Astrocyte (in vitro differentiated cells and primary cell): ENCODE measurements around the gene SUPT3H. TPM values are rescaled to one million over a fixed set of nuclear protein-coding genes. Genes with fewer than 3 reads are reported as not detected.

Source experiments
- DNase-seq: peaks from one replicate; pipeline ENCODE4 v3.0.0-alpha.2; 2010; ENCODE audit warnings: low read depth
- FAIRE-seq: peaks from 2 replicates; lab custom pipeline; 2011; peaks lifted over from hg19 to GRCh38; lab: Jason Lieb, UNC
- H2AFZ ChIP-seq: 2 replicates; pipeline ENCODE4 v1.6.0; 2012; ENCODE audit warnings: low read depth, low read length, inconsistent platforms
- H3K27ac ChIP-seq: 2 replicates; pipeline ENCODE4 v1.5.1; 2011; ENCODE audit warnings: low read depth, low read length, inconsistent platforms
- H3K27me3 ChIP-seq: 2 replicates; pipeline ENCODE4 v1.6.0; 2011; ENCODE audit warnings: low read length, inconsistent platforms; ENCODE audit not compliant: insufficient read depth
- H3K36me3 ChIP-seq: 2 replicates; pipeline ENCODE4 v1.5.1; 2011; ENCODE audit warnings: low read length, inconsistent platforms; ENCODE audit not compliant: insufficient read depth
- H3K4me1 ChIP-seq: 2 replicates; pipeline ENCODE4 v1.5.1; 2011; ENCODE audit warnings: low read length, inconsistent platforms; ENCODE audit not compliant: insufficient read depth
- H3K4me2 ChIP-seq: 2 replicates; pipeline ENCODE4 v1.6.0; 2012; ENCODE audit warnings: low read length, inconsistent platforms
- H3K4me3 ChIP-seq: 2 replicates; pipeline ENCODE4 v1.5.1; 2011; ENCODE audit warnings: low read depth, mild to moderate bottlenecking, low read length, inconsistent platforms; ENCODE audit not compliant: insufficient read depth
- H3K79me2 ChIP-seq: 2 replicates; pipeline ENCODE4 v1.6.0; 2012; ENCODE audit warnings: mild to moderate bottlenecking, low read length, inconsistent platforms; ENCODE audit not compliant: insufficient read depth
- H3K9ac ChIP-seq: 2 replicates; pipeline ENCODE4 v1.6.0; 2012; ENCODE audit warnings: mild to moderate bottlenecking, low read length, inconsistent platforms
- H3K9me3 ChIP-seq: 2 replicates; pipeline ENCODE4 v1.5.1; 2012; ENCODE audit warnings: low read depth, mild to moderate bottlenecking, low read length, inconsistent platforms; ENCODE audit not compliant: insufficient read depth
- H4K20me1 ChIP-seq: 2 replicates; pipeline ENCODE4 v1.6.0; 2012; ENCODE audit warnings: low read length, inconsistent platforms; ENCODE audit not compliant: insufficient read depth
- H3K27ac Mint-ChIP-seq: one replicate; pipeline ENCODE4 v1.8.0; 2021; ENCODE audit warnings: mild to moderate bottlenecking, mixed read lengths; ENCODE audit not compliant: unreplicated experiment
- H3K27me3 Mint-ChIP-seq: one replicate; pipeline ENCODE4 v1.8.0; 2021; ENCODE audit warnings: low read depth, mixed read lengths; ENCODE audit not compliant: unreplicated experiment
- H3K36me3 Mint-ChIP-seq: one replicate; pipeline ENCODE4 v1.8.0; 2021; ENCODE audit warnings: low read depth, mixed read lengths; ENCODE audit not compliant: unreplicated experiment
- H3K4me1 Mint-ChIP-seq: one replicate; pipeline ENCODE4 v1.8.0; 2021; ENCODE audit warnings: low read depth, mixed read lengths; ENCODE audit not compliant: unreplicated experiment
- H3K4me3 Mint-ChIP-seq: one replicate; pipeline ENCODE4 v1.8.0; 2021; ENCODE audit warnings: mild to moderate bottlenecking, moderate library complexity, mixed read lengths; ENCODE audit not compliant: unreplicated experiment
- H3K9me3 Mint-ChIP-seq: one replicate; pipeline ENCODE4 v1.8.0; 2021; ENCODE audit warnings: mild to moderate bottlenecking, mixed read lengths; ENCODE audit not compliant: unreplicated experiment
- EZH2 ChIP-seq: IDR thresholded peaks from 2 replicates; pipeline ENCODE4 v1.6.1; 2012; ENCODE audit warnings: mild to moderate bottlenecking, low read length, inconsistent platforms; ENCODE audit not compliant: insufficient read depth
- total RNA-seq: library from RNA; stranded (reverse); gene quantifications from 2 replicates; pipeline ENCODE4 v1.2.1, GENCODE V29; 2021
- TF ChIP-seq, protein P1 (sequence below): IDR thresholded peaks from 2 replicates; pipeline ENCODE4 v1.5.1; 2011; ENCODE audit warnings: low read depth, mild to moderate bottlenecking, inconsistent platforms, low read length, moderate library complexity; ENCODE audit not compliant: insufficient read depth

The SUPT3H gene
- total RNA-seq, 1 donor from 2014 or later, result 12.4 TPM

DNA sequence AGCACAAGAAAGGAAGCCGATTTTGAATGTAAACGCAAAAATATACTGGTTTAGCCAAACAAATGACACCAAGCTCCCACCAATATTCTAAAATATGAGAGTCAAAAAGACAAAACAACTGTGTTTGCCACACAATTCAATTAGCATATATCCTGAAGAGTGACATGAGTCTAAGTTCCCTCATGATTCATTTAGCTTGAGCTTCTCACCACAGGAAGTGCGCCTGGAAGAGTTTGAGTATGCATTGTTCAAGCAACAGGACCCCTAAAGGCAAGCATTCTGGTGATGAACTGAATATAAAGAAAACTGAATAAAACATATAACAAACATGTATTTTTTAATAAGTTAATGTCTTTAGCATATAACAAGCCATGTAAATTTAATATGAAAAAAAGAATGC is 164.8 kb downstream of the SUPT3H start:
- Mint-ChIP-seq H3K36me3 (peaks cover 8% of the 10 kb centered on the region), H3K4me3 (no peak overlapping the region)
- H3K4me2 ChIP-seq, result no peak overlapping the region

DNA sequence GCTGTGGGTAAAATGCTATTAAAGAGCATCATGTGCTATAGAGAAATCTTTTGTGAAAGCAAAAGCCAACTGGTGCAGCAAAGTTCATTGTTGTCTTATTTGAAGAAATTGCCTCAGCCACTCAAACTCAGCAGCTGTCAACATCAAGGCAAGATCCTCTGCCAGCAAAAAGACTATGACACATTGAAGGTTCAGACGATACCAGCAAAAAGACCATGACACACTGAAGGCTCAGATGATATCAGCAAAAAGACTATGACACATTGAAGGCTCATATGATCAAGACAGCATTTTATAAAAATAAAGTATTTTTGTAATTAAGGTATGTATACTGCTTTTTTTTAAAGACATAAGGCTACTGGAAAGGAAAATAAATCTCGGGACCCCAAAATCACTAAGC is 168.0 kb downstream of the SUPT3H start:
- FAIRE-seq (no peak), DNase-seq (no peak)
- no peak overlapping the region for H2AFZ ChIP-seq
- no peak overlapping the region for H3K4me2 ChIP-seq
- H3K9me3 ChIP-seq, result peaks cover 5% of the 10 kb centered on the region
- H3K27ac ChIP-seq, result no peak overlapping the region
- H3K4me1 ChIP-seq, result peaks cover 4% of the 10 kb centered on the region
- Mint-ChIP-seq H3K27ac (peak overlapping the region; percentile 4), H3K27me3 (no peaks in the 10 kb centered on the region), H3K4me1 (peaks cover 10% of the 10 kb centered on the region), H3K9me3 (peaks cover 16% of the 10 kb centered on the region), H3K36me3 (peaks cover 5% of the 10 kb centered on the region), H3K4me3 (no peak overlapping the region)
- H3K79me2 ChIP-seq, result no peaks in the 10 kb centered on the region
- no peaks in the 10 kb centered on the region for H3K36me3 ChIP-seq
- H4K20me1 ChIP-seq, result no peaks in the 10 kb centered on the region
- no peak overlapping the region for H3K9ac ChIP-seq
- no peaks in the 10 kb centered on the region for H3K27me3 ChIP-seq
- no peak for TF ChIP-seq EZH2
- TF ChIP-seq, protein P1, sequence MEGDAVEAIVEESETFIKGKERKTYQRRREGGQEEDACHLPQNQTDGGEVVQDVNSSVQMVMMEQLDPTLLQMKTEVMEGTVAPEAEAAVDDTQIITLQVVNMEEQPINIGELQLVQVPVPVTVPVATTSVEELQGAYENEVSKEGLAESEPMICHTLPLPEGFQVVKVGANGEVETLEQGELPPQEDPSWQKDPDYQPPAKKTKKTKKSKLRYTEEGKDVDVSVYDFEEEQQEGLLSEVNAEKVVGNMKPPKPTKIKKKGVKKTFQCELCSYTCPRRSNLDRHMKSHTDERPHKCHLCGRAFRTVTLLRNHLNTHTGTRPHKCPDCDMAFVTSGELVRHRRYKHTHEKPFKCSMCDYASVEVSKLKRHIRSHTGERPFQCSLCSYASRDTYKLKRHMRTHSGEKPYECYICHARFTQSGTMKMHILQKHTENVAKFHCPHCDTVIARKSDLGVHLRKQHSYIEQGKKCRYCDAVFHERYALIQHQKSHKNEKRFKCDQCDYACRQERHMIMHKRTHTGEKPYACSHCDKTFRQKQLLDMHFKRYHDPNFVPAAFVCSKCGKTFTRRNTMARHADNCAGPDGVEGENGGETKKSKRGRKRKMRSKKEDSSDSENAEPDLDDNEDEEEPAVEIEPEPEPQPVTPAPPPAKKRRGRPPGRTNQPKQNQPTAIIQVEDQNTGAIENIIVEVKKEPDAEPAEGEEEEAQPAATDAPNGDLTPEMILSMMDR, result no peak
- no peak overlapping the region for H3K4me3 ChIP-seq

More for the DNA sequence above, 164.8 kb downstream of the SUPT3H start:
- H3K27ac Mint-ChIP-seq, result no peak overlapping the region
- H3K27me3 Mint-ChIP-seq, result no peaks in the 10 kb centered on the region
- no peaks in the 10 kb centered on the region for H3K27me3 ChIP-seq
- H4K20me1 ChIP-seq, result no peaks in the 10 kb centered on the region
- H3K9me3 ChIP-seq, result peaks cover 5% of the 10 kb centered on the region
- peaks cover 6% of the 10 kb centered on the region for H3K4me1 Mint-ChIP-seq
- peaks cover 16% of the 10 kb centered on the region for H3K9me3 Mint-ChIP-seq
- no peaks in the 10 kb centered on the region for H3K36me3 ChIP-seq
- H3K4me1 ChIP-seq, result peaks cover 4% of the 10 kb centered on the region
- no peak for TF ChIP-seq EZH2
- TF ChIP-seq, protein P1, result no peak
- no peak overlapping the region for H3K4me3 ChIP-seq
- no peaks in the 10 kb centered on the region for H3K79me2 ChIP-seq
- peak; percentile 10 for DNase-seq
- no peak overlapping the region for H3K9ac ChIP-seq
- no peak overlapping the region for H3K27ac ChIP-seq
- no peak for FAIRE-seq
- no peak overlapping the region for H2AFZ ChIP-seq

DNA sequence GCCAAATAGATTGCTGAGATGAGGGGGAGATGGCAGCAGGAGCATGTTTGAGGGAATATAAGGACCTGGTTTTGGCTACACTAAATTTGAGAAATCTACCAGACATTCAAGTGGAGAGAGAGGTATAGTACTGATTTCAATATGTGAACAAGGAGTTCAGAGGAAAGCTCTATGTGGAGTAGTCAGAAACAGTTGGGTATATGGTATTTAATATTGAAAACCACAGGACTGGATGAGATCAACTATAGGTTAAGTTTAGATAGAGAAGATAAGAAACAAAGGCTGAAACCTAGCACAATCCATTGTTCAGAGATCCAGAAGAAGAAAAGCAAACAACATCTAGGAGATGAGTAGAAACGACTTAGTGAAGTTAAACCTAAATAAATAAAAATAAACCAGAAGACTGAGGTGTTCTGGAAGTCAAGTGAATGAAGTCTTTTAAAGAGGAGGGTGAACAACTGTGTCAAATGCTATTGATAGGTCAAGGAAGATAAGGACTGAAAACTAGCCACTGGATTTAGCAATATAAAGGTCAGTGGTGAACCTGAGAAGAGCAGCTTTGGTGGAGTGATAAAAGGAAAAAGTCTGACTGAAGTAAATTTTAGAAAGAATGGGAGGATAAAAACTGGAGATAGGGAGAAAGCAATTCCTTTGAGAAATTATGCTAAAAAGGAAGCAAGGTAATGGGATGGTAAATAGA is 170.8 kb downstream of the SUPT3H start:
- Histone ChIP-seq H3K4me2 (no peak overlapping the region), H3K79me2 (no peaks in the 10 kb centered on the region), H2AFZ (no peak overlapping the region), H3K9ac (no peak overlapping the region), H3K9me3 (peaks cover 5% of the 10 kb centered on the region), H3K36me3 (no peaks in the 10 kb centered on the region), H3K27me3 (no peaks in the 10 kb centered on the region), H4K20me1 (no peaks in the 10 kb centered on the region), H3K4me1 (no peaks in the 10 kb centered on the region), H3K27ac (no peak overlapping the region), H3K4me3 (no peak overlapping the region)
- peaks cover 5% of the 10 kb centered on the region for H3K36me3 Mint-ChIP-seq
- TF ChIP-seq, protein P1, result no peak
- TF ChIP-seq EZH2, result no peak
- no peak for FAIRE-seq
- H3K9me3 Mint-ChIP-seq, result peaks cover 16% of the 10 kb centered on the region
- H3K27ac Mint-ChIP-seq, result no peak overlapping the region
- peaks cover 5% of the 10 kb centered on the region for H3K4me1 Mint-ChIP-seq
- no peak overlapping the region for H3K4me3 Mint-ChIP-seq
- DNase-seq, result no peak
- no peaks in the 10 kb centered on the region for H3K27me3 Mint-ChIP-seq
